IPS DF 19.7 (cell line): ENCODE measurements around the gene NANS.

Experiments
- DNase-seq: peaks from one replicate; pipeline ENCODE4 v3.0.0-alpha.2; 2013; ENCODE audit warnings: low read depth, low spot score

The NANS gene

DNA sequence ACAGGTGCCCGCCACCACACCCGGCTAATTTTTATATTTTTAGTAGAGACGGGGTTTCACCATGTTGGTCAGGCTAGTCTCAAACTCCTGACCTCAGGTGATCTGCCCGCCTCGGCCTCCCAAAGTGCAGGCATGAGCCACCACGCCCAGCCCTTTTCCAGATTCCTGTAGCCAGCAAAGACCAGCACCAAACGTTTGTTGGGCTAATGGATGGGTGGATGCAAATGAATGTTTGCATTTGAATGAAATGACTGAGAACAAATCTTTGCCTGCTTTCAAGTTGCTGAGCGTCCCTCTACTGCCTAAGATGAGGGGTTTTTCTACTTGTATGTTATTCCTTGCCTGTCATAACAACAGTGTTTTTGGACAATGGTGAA lies 20.0 kb downstream of the NANS start:
- peak; percentile 54 for DNase-seq

DNA sequence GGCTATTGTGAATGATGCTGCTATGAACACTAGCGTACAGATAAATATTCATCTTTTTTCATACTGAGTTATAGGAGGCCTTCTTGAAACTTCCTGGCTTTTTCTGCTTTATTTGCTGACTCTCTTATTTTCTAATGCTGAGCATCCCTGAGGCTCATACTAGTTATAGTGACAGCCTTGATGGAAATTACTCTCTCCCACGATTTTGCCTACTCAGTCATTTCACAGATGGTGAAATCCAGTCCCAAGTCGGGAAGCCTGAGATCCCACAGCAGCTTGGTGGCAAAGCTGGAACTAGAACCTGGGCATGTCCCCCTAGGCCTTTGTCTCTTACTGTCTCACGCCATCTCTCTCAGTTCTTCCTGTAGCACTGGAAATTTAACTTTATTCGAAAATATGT lies 22.4 kb downstream of the NANS start:
- DNase-seq: no peak

DNA sequence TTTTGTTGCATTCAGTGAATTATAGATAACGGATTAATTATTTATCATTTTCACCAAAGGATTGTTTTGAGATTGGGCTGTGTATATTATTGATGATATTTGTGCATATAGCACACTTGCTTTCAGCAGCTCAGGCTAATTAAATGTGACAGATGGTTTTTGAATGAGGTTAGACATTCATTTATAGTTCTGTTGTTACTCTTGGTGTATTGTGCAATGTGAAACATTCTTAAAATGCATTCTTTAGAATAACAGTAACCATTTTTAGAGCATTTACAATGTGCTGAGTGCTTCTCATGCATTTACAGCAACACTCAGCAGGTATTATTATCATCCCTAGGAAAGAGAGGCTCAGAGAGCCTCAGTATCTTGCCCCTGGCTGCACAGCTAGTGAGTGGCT lies 23.8 kb downstream of the NANS start:
- no peak for DNase-seq

DNA sequence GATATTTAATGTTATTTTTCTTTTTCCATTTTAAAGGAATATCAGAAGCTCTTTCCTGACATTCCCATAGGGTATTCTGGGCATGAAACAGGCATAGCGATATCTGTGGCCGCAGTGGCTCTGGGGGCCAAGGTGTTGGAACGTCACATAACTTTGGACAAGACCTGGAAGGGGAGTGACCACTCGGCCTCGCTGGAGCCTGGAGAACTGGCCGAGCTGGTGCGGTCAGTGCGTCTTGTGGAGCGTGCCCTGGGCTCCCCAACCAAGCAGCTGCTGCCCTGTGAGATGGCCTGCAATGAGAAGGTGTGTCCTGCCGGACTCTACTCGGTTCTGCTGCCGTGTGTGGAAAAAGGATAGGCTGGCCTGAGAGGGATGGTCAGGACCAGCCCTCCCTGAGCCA lies 24.2 kb downstream of the NANS start:
- no peak for DNase-seq

DNA sequence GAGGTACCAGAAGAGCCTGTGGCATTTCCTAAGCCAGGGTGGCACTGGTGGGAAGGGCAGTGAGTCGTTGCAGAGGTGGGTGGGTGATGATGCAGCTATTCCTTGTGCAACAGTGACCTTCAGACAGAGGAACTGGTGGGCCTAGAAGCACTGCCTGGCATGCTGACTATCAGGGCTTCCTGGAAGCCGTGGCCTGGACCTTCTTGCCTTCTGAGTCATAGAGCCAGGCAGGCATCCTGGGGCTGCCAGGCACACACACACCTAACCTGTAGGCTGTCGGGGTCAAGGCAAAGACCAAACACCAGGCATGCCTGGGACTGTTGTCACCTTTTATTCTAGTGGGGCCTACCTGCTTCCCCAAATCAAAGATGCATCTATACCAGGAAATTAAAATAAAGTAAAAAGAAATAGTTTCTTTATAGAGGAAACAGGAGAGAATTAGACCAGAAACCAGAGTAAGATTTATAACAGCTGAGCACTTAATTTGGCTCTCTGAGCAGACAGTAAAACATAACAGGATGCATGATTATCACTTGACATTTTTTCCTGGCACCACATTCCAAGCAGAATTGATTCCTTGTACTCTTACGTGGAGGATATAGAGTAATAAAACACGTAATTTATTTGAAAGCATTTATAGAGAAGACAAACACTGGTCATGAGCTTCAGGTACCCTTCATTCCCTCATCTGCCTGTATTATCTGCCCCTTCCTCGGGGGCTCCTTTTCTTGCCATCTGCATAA lies 25.1 kb downstream of the NANS start:
- no peak for DNase-seq

DNA sequence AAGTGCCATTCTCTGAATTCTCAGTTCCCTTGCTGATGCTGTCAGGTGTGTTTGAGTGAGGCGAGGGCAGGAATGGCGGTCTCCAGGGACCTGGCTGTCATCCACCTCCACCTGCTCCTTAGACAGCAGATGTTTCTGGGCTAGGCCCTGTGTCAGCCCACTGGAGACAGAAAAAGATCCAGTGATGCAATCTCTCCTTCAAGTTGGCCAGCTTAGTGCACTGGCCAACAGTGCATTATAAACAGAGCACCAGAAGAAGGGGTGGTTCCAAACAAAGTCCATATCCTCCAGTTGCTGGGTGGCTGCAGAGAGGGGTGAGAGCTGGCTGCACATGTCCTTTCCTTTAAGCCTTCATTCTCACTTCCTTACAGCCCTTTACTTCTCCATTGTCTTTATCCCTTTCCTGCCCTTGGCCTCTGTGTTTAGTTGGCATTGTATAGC lies 26.5 kb downstream of the NANS start:
- no peak for DNase-seq

DNA sequence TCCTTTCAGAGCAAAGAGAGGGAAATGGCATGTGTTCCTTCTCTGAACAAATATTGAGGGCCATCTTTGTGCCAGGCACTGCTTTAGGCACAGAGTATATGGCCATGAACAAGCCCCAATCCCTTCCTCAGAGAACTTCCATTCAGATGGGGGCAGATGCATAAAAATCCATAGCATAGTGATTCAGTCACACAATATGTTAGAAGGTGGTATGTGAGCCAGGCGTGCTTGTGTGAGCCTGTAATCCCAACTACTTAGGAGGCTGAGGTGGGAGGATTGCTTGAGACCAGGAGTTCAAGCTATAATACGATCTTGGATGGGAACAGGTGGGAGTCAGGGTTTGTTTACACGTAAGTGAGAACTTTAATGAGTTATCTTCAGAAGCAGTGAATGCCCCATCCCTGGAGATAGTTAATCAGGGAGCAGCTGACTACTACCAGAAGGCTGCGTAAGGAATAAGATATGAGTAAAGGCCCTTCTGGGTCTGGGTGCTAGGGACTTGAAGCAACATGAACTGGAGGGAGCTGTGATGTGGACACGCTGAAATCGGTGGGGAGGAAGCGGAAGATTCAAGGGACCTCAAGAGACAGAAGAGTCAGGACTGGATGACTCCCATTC lies 27.1 kb downstream of the NANS start:
- DNase-seq: no peak

DNA sequence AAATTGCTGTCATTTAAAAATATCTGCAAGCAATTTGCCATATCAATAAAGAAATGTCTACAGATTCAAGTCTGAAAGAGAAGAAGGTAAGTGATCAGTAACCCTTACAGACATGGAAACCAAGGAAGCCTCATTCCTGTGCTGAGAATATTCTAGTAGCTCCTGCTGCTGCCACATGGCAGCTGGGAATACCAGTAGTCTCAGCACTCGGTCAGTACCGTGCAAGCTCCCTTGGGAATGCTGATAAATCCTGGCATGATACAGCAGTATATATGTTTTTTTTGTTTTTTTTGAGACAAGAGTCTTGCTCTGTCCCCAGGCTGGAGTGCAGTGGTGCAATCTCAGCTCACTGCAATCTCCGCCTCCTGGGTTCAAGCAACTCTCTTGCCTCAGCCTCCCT lies 27.9 kb downstream of the NANS start:
- no peak for DNase-seq

DNA sequence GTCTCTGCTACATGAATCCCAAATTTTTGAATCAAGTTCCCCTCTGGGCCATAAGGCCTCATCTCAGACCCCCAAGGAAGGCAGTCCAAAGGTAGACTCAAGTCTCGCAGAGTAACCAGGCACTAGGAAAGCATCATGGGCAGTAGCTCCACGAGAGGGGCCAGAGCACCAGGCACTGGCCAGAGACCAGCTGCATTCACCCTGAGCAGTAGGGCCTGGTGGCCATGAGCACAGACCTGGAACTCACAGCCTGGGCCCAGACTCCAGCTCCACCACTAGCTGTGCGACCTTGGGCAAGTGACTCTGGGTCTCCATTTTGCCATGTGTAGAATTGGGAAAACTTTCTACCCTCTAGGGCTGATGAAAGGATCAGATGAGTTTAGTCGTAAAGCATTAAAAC lies 28.5 kb downstream of the NANS start:
- no peak for DNase-seq

DNA sequence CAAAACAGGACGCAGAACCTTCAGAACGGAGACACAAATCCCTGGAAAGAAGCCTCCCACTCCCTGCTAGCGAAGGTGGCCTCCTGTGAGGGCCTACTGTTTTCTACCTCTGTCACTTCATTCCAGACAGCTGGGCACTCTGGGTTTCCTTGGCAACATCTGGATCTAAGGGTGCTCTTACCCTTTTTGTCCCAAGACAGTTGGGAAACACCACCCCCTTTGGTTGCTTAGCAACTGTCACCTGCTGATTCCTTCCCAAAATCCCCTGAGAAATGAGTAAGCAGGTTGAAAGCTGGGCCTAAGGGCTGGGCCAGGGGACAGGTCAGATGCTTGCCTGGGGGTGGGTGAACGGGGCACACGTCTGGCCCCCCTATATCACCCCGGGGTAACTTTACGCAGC lies 29.4 kb downstream of the NANS start:
- DNase-seq: peak; percentile 65

DNA sequence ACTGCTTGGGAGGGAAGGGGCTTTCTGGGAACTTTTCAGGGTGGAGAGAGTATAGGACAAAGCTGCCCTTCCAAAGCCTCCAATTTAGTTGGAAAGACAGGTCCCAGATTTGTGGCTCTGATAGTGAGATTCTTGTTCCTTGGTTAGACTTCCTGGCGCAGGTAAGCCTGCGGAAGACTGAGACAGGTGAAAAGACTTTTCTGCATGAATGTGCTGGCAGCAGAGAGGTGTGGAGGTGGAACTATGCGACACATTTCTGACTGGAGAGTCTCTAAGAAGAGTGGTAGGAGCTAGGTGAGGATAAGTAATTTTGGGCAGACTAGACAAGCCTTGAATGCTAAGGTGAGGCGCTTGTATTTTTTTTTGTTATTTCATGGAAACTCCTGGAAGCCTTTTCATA lies 29.9 kb downstream of the NANS start:
- DNase-seq: no peak

DNA sequence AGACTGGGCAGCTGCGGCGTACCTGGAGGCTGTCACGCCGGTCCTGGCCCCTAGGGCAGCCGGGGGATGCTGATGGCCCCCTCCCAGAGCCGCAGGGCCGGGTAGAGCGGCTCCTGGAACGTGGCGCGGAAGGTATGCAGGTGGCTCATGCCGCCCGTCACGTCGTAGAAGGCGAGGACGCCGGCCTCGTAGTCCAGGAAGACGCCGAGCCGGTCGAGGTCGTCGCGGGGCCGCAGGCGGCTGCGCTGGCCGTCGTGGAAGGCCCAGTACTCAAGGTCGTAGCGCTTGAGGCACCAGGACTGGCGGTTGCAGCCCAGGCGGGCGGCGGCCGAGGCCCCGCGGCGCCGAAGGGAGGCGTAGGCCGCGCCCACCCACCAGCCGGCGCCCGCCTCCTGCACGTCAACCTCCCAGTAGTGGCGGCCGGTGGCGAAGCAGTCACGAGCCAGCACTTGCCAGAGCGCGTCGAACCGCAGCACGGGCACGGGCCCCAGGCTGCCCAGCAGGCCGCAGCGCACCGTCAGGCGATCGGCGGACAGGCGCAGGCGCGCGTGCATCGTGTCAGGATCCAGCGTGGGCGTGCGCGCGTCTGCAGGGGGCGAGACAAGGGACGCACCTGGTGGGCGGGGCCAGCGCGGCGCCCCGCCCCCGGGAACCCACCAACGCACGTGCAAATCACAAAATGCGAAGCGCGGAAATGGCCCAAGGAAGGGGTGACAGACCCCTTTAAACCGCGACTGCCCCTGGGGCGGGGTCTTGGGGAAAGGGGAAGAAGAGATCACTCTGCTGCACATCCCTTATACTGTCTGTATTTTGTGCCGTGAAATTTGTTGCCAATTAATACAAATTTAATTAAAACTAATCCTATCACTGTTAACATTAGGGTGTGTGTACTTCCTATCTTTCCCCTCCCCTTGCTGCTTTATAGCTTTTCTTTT lies 31.2 kb downstream of the NANS start:
- no peak for DNase-seq

DNA sequence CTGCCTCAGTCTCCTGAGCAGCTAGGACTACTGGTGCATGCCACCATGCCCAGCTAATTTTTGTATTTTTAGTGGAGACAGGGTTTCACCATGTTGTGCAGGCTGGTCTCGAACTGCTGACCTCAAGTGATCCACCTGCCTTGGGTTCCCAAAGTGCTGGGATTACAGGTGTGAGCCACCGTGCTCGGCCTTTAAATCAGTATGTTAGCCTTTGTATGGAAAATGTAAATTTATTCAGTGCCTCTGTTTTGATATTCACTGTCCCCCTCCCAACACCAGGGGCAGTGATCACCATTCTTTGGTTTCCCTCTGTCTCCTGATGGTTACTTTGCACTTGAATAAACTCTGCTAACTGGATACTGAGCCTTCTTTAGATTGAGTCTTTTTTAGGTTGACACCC lies 34.1 kb downstream of the NANS start:
- DNase-seq: peak; percentile 63

DNA sequence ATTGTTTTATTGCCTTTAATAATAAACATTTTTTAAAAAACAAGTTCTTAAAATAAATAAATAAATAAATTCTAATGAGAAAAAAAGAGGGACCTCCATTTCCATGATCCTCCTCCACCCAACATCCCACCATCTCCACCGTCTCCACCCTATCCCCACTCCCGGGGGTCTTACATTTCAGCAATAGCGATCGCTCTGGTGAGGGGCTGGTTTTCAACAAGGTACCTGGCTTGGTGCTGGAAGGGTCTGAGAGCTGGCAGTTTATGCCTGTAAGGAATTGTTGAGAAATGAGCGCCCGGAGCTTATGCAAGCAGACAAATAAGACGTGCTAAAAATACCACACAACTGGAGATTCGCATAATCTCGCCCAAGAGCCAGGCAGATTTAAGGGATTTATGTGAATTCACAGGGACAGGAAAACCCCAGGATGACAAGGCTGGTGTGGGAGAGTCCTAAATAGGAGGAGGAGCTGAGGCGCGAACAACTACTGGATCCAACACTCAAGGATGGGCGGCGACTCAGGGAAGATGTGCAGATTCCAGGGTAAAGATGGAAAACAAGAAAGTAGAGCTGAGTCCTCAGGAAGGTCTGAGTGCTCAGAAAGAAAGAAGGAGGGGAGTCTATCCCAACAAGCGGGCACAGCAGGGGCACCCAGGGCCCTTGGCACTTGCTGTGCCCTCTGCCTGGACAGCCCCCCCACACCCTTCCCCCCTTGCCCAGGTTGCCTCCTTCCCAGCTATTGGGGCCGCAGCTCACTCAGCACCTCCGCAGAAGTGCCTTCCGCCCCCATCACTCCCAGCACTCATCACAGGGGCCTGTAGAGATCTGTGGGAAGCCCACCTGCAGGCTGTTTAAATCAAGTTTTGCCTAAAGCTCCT lies 35.4 kb downstream of the NANS start:
- DNase-seq: no peak

DNA sequence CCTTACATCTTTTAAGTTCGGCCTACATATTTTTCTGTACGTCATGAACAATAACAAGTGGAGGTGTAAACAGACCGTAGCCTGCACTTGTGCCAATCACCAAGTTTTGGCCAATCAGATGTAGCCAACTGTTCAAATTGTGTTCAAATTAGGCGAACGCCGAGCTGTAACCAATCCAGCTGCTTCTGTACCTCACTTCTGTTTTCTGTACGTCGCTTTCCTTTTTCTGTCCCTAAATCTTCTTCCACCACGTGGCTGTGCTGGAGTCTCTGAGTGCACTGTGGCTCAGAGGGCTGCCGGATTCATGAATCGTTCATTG lies 36.0 kb downstream of the NANS start:
- no peak for DNase-seq

DNA sequence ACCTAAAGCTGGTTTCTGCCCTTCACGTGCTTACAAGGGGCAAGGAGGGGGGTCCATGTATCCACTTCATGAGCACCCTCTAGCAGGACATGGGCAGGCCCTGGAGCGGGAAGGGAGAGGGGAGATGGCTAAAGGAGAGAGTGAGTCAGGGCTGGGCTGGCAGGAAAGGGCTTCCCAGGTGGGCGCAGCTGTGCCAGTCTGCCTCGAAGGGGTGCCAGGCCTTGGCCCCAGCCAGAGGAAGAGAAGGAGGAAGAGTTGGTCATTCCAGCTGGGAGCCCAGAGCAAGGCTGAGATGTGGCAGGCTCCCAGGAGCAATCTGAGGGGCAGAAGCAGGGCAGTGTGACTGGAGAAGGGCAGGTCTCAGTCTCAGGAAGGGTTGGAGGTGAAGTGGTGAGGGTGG lies 37.8 kb downstream of the NANS start:
- no peak for DNase-seq

DNA sequence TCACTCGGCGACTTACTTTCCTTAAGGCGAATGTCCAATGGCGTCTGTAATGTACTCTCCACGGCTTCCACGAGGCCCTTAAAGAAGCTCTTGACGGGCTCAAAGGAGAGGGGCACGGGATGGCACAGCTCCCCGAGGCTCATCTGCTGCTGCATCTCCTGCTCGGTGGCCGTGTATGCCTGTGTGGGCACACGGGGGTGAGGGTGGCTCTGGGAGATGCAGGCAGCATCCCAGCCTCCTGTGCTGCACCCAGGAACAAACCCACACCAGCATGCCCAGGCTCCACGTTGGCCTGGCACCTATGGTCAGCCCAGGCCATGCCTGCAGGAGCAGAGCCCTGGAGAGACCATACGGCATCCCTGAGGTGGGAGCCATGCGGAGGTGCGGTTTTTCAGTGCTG lies 38.3 kb downstream of the NANS start:
- no peak for DNase-seq

DNA sequence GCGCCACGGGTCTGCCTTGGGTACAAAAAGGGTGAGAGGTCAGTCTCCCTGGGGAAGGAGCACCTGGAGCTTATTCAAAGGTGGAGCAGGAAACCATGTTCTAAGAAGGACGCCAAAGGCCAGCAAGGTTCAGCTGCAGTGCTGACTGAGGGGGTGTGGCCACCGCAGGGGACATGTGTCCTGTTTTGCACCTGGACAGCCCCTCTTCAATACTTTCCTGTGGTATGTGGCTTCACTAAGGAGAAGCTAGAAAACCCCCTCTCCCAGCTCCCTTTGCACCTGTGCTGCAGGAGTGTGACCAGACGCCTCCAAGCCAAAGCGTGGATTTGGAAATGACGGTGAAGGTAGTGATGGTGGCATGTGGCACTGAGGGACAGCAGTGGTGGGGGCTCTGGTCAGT lies 38.9 kb downstream of the NANS start:
- DNase-seq: no peak

DNA sequence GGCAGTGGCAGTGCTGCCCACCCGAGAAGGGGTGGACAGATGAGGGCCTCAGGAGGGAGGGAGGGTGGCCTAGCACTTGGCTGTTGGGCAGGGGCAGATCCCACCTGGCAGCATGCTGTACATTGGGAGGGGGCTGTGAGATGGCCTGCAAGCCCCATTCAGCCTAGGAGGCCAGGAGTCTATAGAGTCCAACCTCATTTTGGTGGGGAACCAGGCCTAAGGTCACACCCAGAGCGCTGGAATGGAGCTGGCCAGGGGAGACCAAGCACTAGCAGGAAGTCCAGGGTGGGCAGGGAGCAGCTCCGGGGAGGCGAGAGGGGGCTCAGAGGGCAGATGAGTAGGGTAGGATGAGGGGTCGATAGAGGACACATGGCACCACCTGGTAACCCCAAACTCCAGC lies 39.6 kb downstream of the NANS start:
- no peak for DNase-seq

DNA sequence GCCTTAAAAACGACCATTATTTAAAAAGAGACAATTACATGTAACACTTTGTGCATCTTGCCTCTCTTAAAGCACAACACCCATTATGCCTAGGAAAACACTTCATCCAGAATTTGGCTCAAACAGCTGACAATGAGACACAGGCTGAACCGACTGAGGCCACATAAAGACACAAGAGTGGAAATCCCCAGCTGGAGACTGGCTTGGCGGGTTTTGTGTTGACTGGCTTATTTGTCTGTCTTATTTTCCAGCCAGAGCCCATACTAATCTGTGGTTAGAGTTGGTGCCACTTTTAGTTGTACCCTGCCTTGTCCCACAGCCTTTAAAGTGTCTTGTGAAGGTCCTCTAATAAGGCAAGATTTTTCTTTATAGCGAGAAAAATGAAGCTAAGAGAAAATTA lies 41.3 kb downstream of the NANS start:
- DNase-seq: no peak

DNA sequence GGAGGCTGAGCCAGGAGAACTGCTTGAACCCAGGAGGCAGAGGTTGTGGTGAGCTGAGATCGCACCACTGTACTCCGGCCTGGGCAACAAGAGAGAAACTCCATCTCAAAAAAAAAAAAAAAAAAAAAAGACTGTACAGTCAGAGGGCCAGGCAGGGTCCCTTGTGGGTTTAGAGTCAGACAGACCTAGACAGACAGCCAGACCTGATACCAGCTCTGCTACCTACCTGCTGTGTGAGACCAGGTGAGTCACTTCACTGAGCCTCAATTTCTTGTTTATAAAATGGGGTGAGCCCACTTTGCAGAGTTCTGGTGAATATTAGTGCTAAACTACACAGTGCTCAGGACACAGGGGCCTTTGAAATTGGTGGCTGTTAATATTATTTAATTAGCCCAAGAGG lies 42.8 kb downstream of the NANS start:
- DNase-seq: no peak

DNA sequence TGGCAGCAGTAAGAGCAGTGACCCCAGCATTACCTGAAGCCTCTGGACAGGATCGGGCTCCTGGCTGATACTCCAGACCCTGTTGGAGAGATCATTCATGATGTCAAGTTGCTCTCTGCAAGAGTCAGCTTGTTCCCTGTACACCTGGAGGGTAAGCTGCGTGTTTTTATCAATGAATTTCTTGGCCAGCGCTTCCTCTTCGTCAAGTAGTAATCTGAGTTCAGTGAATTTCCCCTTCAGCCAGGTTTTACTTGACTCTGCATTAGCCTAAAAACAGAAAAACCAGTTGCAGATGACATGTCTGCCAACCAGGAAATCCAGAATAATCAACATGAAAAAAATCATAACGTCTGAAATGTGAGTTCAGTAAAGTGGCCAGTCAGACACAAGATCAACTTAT lies 43.4 kb downstream of the NANS start:
- DNase-seq: no peak
